NCI-H460 (cell line): ENCODE data around the gene PSMC4. TPM values are rescaled to one million over a fixed set of nuclear protein-coding genes. Genes with fewer than 3 reads are reported as not detected.

ENCODE experiments used
- total RNA-seq: library from RNA; depleted of rRNA; stranded (reverse); fragments of >200 nt; shearing (Covaris generic); gene quantifications from 2 replicates; pipeline ENCODE4 v1.2.3, GENCODE V29; 2014; rRNA removed

PSMC4 gene
- total RNA-seq, 1 experiment from 2014 or later: 125 TPM

Other genes starting within 250 kb of the PSMC4 start
- gene CLC, start 233.1 kb upstream of the PSMC4 start, total RNA-seq: not detected in 2 replicates
- not detected in 2 replicates for gene LEUTX, start 192.3 kb upstream of the PSMC4 start, total RNA-seq
- 0.98 and 1.2 TPM in 2 replicates for gene DYRK1B, start 137.0 kb upstream of the PSMC4 start, total RNA-seq
- gene FBL, start 124.8 kb upstream of the PSMC4 start, total RNA-seq: 138 and 154 TPM in 2 replicates
- gene FCGBP, start 36.5 kb upstream of the PSMC4 start, total RNA-seq: 0.02 and 0.06 TPM in 2 replicates
- 2.7 and 3.2 TPM in 2 replicates for gene ZNF546, start 25.9 kb downstream of the PSMC4 start, total RNA-seq
- gene ZNF780B, start 85.1 kb downstream of the PSMC4 start, total RNA-seq: 3.9 and 7.5 TPM in 2 replicates
- 11.2 and 18.3 TPM in 2 replicates for gene ZNF780A, start 119.8 kb downstream of the PSMC4 start, total RNA-seq
- 6.0 and 7.4 TPM in 2 replicates for gene MAP3K10, start 220.3 kb downstream of the PSMC4 start, total RNA-seq
- not detected in 2 replicates for gene TTC9B, start 247.2 kb downstream of the PSMC4 start, total RNA-seq